Measurements from ENCODE around the gene PTRH1. TPM values are rescaled to one million over a fixed set of nuclear protein-coding genes. Genes with fewer than 3 reads are reported as not detected.

Gene PTRH1
- total RNA-seq, 2 donors from 2014 or later = 8.9 to 23.8 TPM

GRCh38 chr9:127664324-127664677 is 51.2 kb downstream of the PTRH1 start:
- H3K9me3 ChIP-seq = no peaks in the 10 kb centered on the region
- no peaks in the 10 kb centered on the region for H3K27me3 ChIP-seq
- intact Hi-C loops (cut with DNase I) = no loop called here
- TF ChIP-seq CTCF (IDR thresholded peaks at IDR 0.05) = no peak
- no peaks in the 10 kb centered on the region for H3K4me1 ChIP-seq
- no peak for DNase-seq
- H3K36me3 ChIP-seq = no peaks in the 10 kb centered on the region
- H3K9ac ChIP-seq (ENCODE audit: low read depth in 2 of 2, low read length in 2 of 2) = no peak overlapping the region
- no peak overlapping the region for H3K4me3 ChIP-seq
- no peak overlapping the region for H3K27ac ChIP-seq

Other genes starting within 250 kb of the PTRH1 start
- 10 to 100 TPM in 1 of 2 donors, 1 to 10 TPM in 1; 8.2 to 15.8 TPM for gene STXBP1, start 103.4 kb downstream of the PTRH1 start, total RNA-seq
- gene CFAP157, start 8.7 kb downstream of the PTRH1 start, total RNA-seq = under 1 TPM in 1 of 2 donors, not detected in 1; 0.12 TPM
- gene TTC16, start 416 bp upstream of the PTRH1 start, total RNA-seq = under 1 TPM; 0.05 to 0.07 TPM
- gene TOR2A, start 19.6 kb upstream of the PTRH1 start, total RNA-seq = 10 to 100 TPM; 25.8 to 29.8 TPM
- 1 to 10 TPM; 3.5 TPM for gene SH2D3C, start 63.0 kb upstream of the PTRH1 start, total RNA-seq
- 10 to 100 TPM; 64.0 to 77.7 TPM for gene CDK9, start 70.4 kb upstream of the PTRH1 start, total RNA-seq
- 10 to 100 TPM; 31.6 to 55.1 TPM for gene FPGS, start 87.2 kb upstream of the PTRH1 start, total RNA-seq
- gene ENG, start 139.0 kb upstream of the PTRH1 start, total RNA-seq = 10 to 100 TPM; 15.4 to 34.5 TPM
- 100 to 1,000 TPM; 159 to 166 TPM for gene AK1, start 162.0 kb upstream of the PTRH1 start, total RNA-seq
- gene ST6GALNAC6, start 183.9 kb upstream of the PTRH1 start, total RNA-seq = 100 to 1,000 TPM; 251 to 279 TPM
- 10 to 100 TPM; 25.4 to 66.5 TPM for gene ST6GALNAC4, start 201.4 kb upstream of the PTRH1 start, total RNA-seq
- under 1 TPM; 0.85 to 0.89 TPM for gene PIP5KL1, start 215.1 kb upstream of the PTRH1 start, total RNA-seq
- gene DPM2, start 222.2 kb upstream of the PTRH1 start, total RNA-seq = 10 to 100 TPM; 25.7 to 38.9 TPM

Data from colonic mucosa (tissue), 4 donors.